Cardiac muscle cell (in vitro differentiated cells and primary cell): ENCODE results near the gene TBCEL. TPM values are rescaled to one million over a fixed set of nuclear protein-coding genes. Genes with fewer than 3 reads are reported as not detected.

Experiments used
- DNase-seq, 2 donors: peaks; one replicate each; pipeline versions ENCODE4 v3.0.0 to v3.0.0-alpha.2; 2010 to 2017; ENCODE audit warnings: low read depth in 1 of 2, low spot score in 1 of 2
- H3K27ac ChIP-seq: fragments of 200-600 bp; sonication (generic); 2 replicates; pipeline ENCODE4 v1.5.1; 2016
- H3K27me3 ChIP-seq: fragments of 200-600 bp; sonication (generic); 2 replicates; pipeline ENCODE4 v1.6.0; 2016; ENCODE audit warnings: control low read depth
- H3K36me3 ChIP-seq: fragments of 200-600 bp; sonication (generic); 2 replicates; pipeline ENCODE4 v1.5.1; 2016; ENCODE audit warnings: control low read depth
- H3K4me1 ChIP-seq: fragments of 200-600 bp; sonication (generic); 2 replicates; pipeline ENCODE4 v1.8.1; 2017; ENCODE audit warnings: low read depth, mild to moderate bottlenecking, mixed run types
- H3K4me3 ChIP-seq: fragments of 200-600 bp; sonication (generic); 2 replicates; pipeline ENCODE4 v1.5.1; 2016; ENCODE audit warnings: mild to moderate bottlenecking
- H3K9me3 ChIP-seq: fragments of 200-600 bp; sonication (generic); 2 replicates; pipeline ENCODE4 v1.5.1; 2017; ENCODE audit warnings: low read depth, mild to moderate bottlenecking, control low read depth
- polyA plus RNA-seq: library from polyadenylated mRNA; unstranded; fragments of >200 nt; fragmentation: Nextera tagmentation; extraction: Ambion mirVana; gene quantifications from 2 replicates; pipeline ENCODE4 v1.2.1, GENCODE V29; 2016
- total RNA-seq: library from RNA; depleted of rRNA; stranded (reverse); fragments of >200 nt; gene quantifications from 2 replicates; pipeline ENCODE4 v1.2.3, GENCODE V29; 2016
- TF ChIP-seq, protein P1 (sequence below): IDR thresholded peaks from 2 replicates; pipeline ENCODE4 v1.5.1; 2012; ENCODE audit warnings: low read depth, mild to moderate bottlenecking, low read length

Gene TBCEL
- total and polyA plus RNA-seq, 2 experiments from 2014 or later = 21.8 to 26.3 TPM

- Histone ChIP-seq H3K9me3 (no peaks in the 10 kb centered on the region), H3K4me3 (no peak overlapping the region), H3K27me3 (no peaks in the 10 kb centered on the region), H3K4me1 (peaks cover 49% of the 10 kb centered on the region), H3K27ac (no peak overlapping the region), H3K36me3 (no peaks in the 10 kb centered on the region)
- TF ChIP-seq, protein P1, sequence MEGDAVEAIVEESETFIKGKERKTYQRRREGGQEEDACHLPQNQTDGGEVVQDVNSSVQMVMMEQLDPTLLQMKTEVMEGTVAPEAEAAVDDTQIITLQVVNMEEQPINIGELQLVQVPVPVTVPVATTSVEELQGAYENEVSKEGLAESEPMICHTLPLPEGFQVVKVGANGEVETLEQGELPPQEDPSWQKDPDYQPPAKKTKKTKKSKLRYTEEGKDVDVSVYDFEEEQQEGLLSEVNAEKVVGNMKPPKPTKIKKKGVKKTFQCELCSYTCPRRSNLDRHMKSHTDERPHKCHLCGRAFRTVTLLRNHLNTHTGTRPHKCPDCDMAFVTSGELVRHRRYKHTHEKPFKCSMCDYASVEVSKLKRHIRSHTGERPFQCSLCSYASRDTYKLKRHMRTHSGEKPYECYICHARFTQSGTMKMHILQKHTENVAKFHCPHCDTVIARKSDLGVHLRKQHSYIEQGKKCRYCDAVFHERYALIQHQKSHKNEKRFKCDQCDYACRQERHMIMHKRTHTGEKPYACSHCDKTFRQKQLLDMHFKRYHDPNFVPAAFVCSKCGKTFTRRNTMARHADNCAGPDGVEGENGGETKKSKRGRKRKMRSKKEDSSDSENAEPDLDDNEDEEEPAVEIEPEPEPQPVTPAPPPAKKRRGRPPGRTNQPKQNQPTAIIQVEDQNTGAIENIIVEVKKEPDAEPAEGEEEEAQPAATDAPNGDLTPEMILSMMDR = no peak
- no peak for DNase-seq
Measured at GRCh38 chr11:121037016-121037415, 13.1 kb downstream of the TBCEL start.

- Histone ChIP-seq H3K27me3 (no peaks in the 10 kb centered on the region), H3K4me3 (no peak overlapping the region), H3K9me3 (no peaks in the 10 kb centered on the region), H3K27ac (no peak overlapping the region), H3K4me1 (peaks cover 65% of the 10 kb centered on the region), H3K36me3 (no peaks in the 10 kb centered on the region)
- TF ChIP-seq, protein P1 = no peak
- no peak for DNase-seq
Measured at GRCh38 chr11:121038648-121039409, 14.9 kb downstream of the TBCEL start.

- Histone ChIP-seq H3K4me1 (peaks cover 65% of the 10 kb centered on the region), H3K9me3 (no peaks in the 10 kb centered on the region), H3K4me3 (no peak overlapping the region), H3K27ac (no peak overlapping the region), H3K36me3 (no peaks in the 10 kb centered on the region), H3K27me3 (no peaks in the 10 kb centered on the region)
- no peak for DNase-seq
- TF ChIP-seq, protein P1 = no peak
Measured at GRCh38 chr11:121039971-121040613, 16.2 kb downstream of the TBCEL start.

DNA sequence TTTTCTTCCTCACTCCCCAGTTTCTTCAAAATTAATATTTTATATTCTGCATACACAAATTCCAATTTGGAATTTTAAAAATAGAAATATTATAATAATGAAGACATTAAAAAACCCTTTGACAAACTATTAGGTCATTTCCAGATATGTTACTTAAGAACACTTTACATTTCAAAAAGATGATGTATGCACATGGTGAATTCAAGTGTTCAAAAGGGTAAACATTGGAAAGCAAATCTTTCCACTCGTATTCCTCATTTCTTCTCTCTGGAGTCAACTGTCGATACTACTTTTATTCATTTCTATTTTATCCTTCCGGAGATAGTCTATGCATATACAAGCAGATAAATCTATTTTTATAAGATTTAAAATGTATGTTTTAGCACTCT is 16.7 kb downstream of the TBCEL start:
- H3K9me3 ChIP-seq = no peaks in the 10 kb centered on the region
- H3K4me1 ChIP-seq = peaks cover 61% of the 10 kb centered on the region
- TF ChIP-seq, protein P1 = no peak
- H3K36me3 ChIP-seq = peaks cover 2% of the 10 kb centered on the region
- H3K27ac ChIP-seq = no peak overlapping the region
- no peaks in the 10 kb centered on the region for H3K27me3 ChIP-seq
- DNase-seq = no peak
- no peak overlapping the region for H3K4me3 ChIP-seq

DNA sequence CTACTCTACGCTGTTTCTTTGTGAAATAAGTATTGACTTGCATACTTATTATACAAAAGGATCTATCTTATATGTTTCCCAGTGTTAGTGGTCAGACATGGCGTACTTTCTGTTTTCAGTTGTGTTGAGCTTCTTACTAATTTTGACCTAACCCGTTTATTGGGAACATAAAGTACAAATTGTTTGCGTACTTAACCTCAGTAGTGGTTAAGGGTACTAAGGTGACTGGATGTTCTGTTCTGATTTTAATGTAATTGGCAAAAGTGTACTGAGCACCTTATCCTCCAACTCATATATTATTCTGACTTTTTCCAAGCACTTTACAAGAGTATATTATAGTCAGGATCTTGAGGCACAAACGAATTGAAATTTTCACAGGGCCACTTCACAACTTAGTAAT is 17.2 kb downstream of the TBCEL start:
- Histone ChIP-seq H3K27me3 (no peaks in the 10 kb centered on the region), H3K4me1 (peaks cover 56% of the 10 kb centered on the region), H3K9me3 (no peaks in the 10 kb centered on the region), H3K36me3 (peaks cover 7% of the 10 kb centered on the region), H3K4me3 (no peak overlapping the region), H3K27ac (no peak overlapping the region)
- no peak for DNase-seq
- TF ChIP-seq, protein P1 = no peak
